HG03064 (cell line): ENCODE data around the gene EXOC4.
"Not testable (repeated sequence)": the region's sequence is repeated elsewhere in the genome, so short reads cannot be mapped to it uniquely, and the experiment has no call there.

Experiments
- ATAC-seq: cut with Tn5 transposase; IDR thresholded peaks from one replicate; pipeline ENCODE4 v1.9.1; 2021; ENCODE audit warnings: low read depth; ENCODE audit not compliant: unreplicated experiment

The EXOC4 gene

DNA sequence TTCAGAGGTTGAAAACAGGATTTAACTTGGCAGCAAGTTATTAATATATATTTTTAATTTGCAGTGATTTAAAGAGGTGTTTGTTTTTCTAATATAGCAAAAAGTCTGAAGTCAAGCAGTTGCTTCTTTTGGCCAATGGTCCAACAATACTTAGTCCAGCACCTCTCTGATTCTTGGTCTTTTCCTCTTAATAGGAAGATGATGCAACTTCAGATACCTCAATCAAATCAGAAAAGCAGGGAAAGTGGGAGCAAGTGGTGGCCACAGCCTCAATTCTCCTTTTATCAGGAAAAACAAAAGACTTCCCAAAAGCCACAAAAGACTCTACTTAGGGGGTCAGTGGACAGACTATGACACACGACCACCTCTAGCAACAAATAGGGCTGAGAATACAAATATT is 740.7 kb downstream of the EXOC4 start:
- no peak for ATAC-seq

DNA sequence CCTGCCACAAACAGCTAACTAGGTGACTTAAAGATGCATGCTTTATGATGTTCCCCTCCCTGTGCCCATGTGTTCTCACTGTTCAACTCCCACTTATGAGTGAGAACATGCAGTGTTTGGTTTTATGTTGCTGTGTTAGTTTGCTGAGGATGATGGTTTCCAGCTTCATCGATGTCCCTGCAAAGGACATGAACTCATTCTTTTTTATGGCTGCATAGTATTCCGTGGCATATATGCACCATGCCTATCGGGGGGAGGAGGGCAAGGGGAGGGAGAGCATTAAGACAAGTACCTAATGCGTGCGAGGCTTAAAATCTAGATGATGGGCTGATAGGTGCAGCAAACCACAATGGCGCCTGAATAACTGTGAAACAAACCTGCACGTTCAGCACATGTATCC is 741.2 kb downstream of the EXOC4 start:
- ATAC-seq = not testable (repeated sequence)

DNA sequence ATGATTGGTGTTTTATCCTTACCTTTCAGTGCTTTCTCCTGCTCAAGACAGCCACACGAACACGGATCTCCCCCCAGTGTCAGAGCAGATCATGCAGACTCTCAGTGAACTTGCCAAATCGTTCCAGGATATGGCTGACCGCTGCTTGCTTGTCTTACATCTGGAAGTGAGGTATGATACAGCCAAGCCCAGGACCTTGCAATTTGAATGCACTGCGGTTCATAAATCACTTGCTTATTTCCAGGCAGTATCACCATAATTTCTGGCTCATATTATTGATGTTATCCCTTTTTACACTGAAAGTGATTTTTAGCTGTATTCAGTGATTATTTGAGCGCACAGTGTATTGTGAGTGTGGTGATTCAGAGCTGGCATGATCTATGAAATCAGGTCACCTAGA is 744.6 kb downstream of the EXOC4 start:
- no peak for ATAC-seq

GRCh38 chr7:133999178-133999577 is 746.3 kb downstream of the EXOC4 start:
- no peak for ATAC-seq

GRCh38 chr7:134004829-134005505 is 752.1 kb downstream of the EXOC4 start:
- no peak for ATAC-seq

- no peak for ATAC-seq
Measured at GRCh38 chr7:134009314-134010110, 756.6 kb downstream of the EXOC4 start.

- ATAC-seq = no peak
Measured at GRCh38 chr7:134013249-134013648, 760.4 kb downstream of the EXOC4 start.

GRCh38 chr7:134014935-134015334 is 762.1 kb downstream of the EXOC4 start:
- no peak for ATAC-seq

GRCh38 chr7:134016223-134016941 is 763.5 kb downstream of the EXOC4 start:
- no peak for ATAC-seq

DNA sequence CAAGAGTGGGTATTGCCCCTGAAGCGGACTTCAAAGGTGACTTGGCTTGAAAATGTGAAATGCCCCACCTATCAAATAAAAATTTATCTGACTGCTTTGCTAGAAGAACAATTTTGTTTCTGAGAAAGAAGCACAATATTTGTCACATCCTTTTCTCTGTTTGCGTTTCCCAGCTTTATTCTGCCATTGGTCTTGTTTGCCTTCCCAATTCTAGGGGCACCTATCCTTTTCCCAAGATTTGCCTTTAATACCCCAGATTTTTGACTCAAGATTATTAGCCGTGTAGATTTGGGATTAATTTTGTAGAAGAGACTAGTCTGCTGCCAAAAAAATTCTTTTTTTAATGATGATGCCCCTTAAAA is 764.0 kb downstream of the EXOC4 start:
- no peak for ATAC-seq

GRCh38 chr7:134018306-134018705 is 765.4 kb downstream of the EXOC4 start:
- no peak for ATAC-seq

GRCh38 chr7:134019251-134019650 is 766.4 kb downstream of the EXOC4 start:
- ATAC-seq = no peak

DNA sequence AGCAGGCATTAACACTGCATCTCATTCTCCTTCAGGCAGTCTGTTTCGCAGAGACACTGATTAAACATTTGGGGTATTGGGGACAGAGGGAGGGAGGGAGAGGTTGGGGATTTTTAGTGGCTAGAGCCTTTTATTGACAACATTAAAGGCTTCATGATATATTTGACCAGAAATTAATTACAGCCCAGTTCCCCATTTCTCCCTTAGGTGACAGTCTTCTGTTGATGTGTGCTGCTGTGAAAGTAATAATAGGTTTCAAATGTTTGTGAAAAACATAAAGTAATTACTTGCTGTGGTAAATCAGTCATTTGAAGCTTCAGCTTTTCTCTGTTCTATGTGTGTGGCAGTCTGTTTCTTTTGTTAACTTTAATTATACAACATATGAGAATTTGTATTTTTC is 769.0 kb downstream of the EXOC4 start:
- no peak for ATAC-seq

- ATAC-seq = no peak
Measured at GRCh38 chr7:134022286-134022911, 769.5 kb downstream of the EXOC4 start.

DNA sequence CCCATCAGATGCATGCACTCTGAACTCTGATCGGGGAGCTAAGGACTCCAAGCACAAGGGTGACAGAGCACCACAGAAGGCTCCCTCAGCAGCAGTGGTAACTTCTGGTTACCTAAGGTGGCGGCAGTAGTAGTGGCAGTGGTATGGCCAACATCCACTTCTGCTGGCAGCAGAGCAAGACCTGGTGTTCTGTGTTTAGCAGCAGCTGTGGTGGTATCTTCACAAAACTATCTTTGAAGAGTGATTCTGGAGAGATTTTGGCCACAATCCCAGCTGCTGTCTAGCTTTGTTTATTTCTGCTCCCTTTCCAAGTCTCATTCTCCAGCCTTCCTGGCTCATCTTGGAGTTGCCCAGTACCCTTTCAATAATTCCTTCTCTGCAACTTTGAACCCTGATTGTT is 771.9 kb downstream of the EXOC4 start:
- no peak for ATAC-seq

DNA sequence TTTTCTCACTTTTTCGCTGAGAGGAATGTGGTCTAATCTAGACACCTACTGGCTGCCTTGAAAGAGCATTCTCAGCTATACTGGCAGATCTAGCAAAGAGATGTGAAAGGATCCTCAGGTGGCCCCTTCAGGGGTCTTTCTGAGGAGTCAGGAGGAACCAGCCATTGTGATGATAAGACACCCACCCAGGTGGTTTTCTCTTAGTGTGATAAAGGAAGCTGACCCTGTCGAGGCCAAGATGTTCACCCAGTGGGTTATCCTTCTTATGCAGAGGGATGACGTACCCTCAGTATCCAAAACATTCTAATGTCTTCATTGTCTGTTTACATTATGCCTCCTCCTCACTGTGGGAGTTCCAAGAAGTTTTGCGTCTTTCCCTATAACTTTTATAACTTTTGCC is 776.0 kb downstream of the EXOC4 start:
- ATAC-seq = no peak

DNA sequence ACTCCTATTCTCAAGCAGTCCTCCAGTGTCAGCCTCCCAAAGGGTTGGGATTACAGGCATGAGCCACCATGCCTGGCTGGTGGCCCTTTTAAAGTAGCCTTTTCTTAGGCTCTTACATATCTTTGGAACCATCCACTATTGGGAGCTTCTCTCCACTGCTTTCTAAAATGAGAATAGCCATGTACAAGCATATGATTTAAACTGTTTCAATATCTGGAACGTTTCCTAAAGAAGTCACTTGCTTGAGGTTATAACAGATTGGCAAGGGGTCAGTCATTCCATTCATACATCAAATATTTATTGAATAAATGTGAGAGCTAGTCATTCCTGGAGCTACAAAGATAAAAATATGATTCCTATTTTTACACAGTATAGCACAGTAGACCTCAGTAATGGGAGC is 776.9 kb downstream of the EXOC4 start:
- no peak for ATAC-seq

GRCh38 chr7:134030460-134030865 is 777.6 kb downstream of the EXOC4 start:
- ATAC-seq = no peak

GRCh38 chr7:134031835-134032617 is 779.1 kb downstream of the EXOC4 start:
- ATAC-seq = no peak

DNA sequence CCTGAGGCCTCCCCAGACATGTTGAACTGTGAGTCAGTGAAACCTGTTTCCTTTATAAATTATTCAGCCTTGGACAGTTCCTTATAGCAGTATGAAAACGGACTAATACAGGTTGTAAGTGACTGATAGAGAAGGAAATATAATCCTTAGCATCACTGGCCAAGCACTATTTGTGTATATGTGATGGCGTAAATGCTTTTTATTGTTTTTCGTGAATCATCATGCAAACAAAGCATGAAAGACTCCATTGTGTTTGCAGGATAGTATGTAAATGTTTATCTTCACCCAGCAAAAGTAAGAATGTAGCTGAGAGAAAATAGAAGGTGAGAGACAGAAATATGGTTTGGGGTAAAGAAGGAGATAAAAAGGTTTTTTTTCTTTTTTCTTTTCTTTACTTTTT is 781.8 kb downstream of the EXOC4 start:
- no peak for ATAC-seq
